ENCODE data around the gene MAJIN.

GRCh38 chr11:64905516-64906313, 66.2 kb downstream of the MAJIN start:
- TF ChIP-seq, protein P1, sequence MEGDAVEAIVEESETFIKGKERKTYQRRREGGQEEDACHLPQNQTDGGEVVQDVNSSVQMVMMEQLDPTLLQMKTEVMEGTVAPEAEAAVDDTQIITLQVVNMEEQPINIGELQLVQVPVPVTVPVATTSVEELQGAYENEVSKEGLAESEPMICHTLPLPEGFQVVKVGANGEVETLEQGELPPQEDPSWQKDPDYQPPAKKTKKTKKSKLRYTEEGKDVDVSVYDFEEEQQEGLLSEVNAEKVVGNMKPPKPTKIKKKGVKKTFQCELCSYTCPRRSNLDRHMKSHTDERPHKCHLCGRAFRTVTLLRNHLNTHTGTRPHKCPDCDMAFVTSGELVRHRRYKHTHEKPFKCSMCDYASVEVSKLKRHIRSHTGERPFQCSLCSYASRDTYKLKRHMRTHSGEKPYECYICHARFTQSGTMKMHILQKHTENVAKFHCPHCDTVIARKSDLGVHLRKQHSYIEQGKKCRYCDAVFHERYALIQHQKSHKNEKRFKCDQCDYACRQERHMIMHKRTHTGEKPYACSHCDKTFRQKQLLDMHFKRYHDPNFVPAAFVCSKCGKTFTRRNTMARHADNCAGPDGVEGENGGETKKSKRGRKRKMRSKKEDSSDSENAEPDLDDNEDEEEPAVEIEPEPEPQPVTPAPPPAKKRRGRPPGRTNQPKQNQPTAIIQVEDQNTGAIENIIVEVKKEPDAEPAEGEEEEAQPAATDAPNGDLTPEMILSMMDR (tag by site-specific recombination; IDR thresholded peaks at IDR 0.05): no peak
- TF ChIP-seq ZBTB44 (tag by site-specific recombination; IDR thresholded peaks at IDR 0.05): no peak
- TF ChIP-seq ZNF24 (tag by site-specific recombination; IDR thresholded peaks at IDR 0.05): no peak
- no peak for TF ChIP-seq REPIN1 (tag by site-specific recombination; IDR thresholded peaks at IDR 0.05; ENCODE audit: low read depth)
- no peak for TF ChIP-seq ZNF341 (tag by site-specific recombination; IDR thresholded peaks at IDR 0.05; ENCODE audit: low read depth)
- TF ChIP-seq HOXA7 (CRISPR knock-in tag; IDR thresholded peaks at IDR 0.05; ENCODE audit: borderline replicate concordance): no peak
- TF ChIP-seq ZBTB17 (tag by site-specific recombination; IDR thresholded peaks at IDR 0.05): no peak
- no peak for TF ChIP-seq ZNF274 (IDR thresholded peaks at IDR 0.05; ENCODE audit: low read length)
- no peak for TF ChIP-seq ZNF274 (tag by site-specific recombination; IDR thresholded peaks at IDR 0.05; ENCODE audit: borderline replicate concordance)
- TF ChIP-seq ZNF521 (tag by site-specific recombination; IDR thresholded peaks at IDR 0.05): no peak
- TF ChIP-seq ZNF140 (tag by site-specific recombination; IDR thresholded peaks at IDR 0.05): no peak
- TF ChIP-seq ZFP69B (tag by site-specific recombination; IDR thresholded peaks at IDR 0.05): no peak

Data from HEK293 (cell line).